Measurements from ENCODE around the gene PGBD5.

DNA sequence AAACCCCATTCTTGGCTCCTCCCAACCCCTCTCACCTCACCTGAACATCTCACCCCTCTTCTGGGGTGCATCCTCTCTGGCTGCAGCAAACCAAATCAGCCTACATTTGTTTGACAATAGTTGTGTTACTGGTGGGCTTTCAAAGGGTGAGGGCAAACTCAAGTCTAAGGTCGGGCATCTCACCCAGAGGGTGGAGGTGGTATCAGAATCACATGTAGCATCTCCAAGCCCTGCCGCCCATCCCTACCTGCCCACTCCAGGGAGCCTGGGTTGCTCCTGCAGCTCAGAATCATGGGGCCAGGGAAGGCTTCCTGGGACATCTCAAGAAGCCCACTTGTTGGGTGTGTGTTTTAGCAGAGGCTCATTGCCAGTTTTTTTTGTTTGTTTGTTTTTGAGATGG, 35.8 kb downstream of the PGBD5 start:
- TF ChIP-seq, protein P1, sequence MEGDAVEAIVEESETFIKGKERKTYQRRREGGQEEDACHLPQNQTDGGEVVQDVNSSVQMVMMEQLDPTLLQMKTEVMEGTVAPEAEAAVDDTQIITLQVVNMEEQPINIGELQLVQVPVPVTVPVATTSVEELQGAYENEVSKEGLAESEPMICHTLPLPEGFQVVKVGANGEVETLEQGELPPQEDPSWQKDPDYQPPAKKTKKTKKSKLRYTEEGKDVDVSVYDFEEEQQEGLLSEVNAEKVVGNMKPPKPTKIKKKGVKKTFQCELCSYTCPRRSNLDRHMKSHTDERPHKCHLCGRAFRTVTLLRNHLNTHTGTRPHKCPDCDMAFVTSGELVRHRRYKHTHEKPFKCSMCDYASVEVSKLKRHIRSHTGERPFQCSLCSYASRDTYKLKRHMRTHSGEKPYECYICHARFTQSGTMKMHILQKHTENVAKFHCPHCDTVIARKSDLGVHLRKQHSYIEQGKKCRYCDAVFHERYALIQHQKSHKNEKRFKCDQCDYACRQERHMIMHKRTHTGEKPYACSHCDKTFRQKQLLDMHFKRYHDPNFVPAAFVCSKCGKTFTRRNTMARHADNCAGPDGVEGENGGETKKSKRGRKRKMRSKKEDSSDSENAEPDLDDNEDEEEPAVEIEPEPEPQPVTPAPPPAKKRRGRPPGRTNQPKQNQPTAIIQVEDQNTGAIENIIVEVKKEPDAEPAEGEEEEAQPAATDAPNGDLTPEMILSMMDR (IDR thresholded peaks at IDR 0.05; ENCODE audit: poor library complexity), result no peak
- TF ChIP-seq EZH2 (IDR thresholded peaks at IDR 0.05; ENCODE audit: borderline replicate concordance) (no peak), EZH2phosphoT487 (IDR thresholded peaks at IDR 0.05; ENCODE audit: low read depth, severe bottlenecking, unreplicated experiment) (no peak)
